Glutamatergic neuron (in vitro differentiated cells): ENCODE results near the gene GMNC. TPM values are rescaled to one million over a fixed set of nuclear protein-coding genes. Genes with fewer than 3 reads are reported as not detected.

ENCODE experiments used
- DNase-seq: peaks from one replicate; pipeline ENCODE4 v3.0.0; 2022
- H3K27ac Mint-ChIP-seq: one replicate; pipeline ENCODE4 v1.8.0; 2020; ENCODE audit warnings: mild to moderate bottlenecking, mixed read lengths, inconsistent platforms; ENCODE audit not compliant: unreplicated experiment
- H3K27me3 Mint-ChIP-seq: one replicate; pipeline ENCODE4 v1.8.0; 2020; ENCODE audit warnings: mild to moderate bottlenecking, moderate library complexity, mixed read lengths, inconsistent platforms; ENCODE audit not compliant: unreplicated experiment
- H3K36me3 Mint-ChIP-seq: one replicate; pipeline ENCODE4 v1.8.0; 2020; ENCODE audit warnings: mild to moderate bottlenecking, mixed read lengths, inconsistent platforms; ENCODE audit not compliant: unreplicated experiment
- H3K4me1 Mint-ChIP-seq: one replicate; pipeline ENCODE4 v1.8.0; 2020; ENCODE audit warnings: mild to moderate bottlenecking, low read depth, mixed read lengths, inconsistent platforms; ENCODE audit not compliant: unreplicated experiment
- H3K4me3 Mint-ChIP-seq: one replicate; pipeline ENCODE4 v1.8.0; 2020; ENCODE audit warnings: mild to moderate bottlenecking, mixed read lengths, inconsistent platforms; ENCODE audit not compliant: unreplicated experiment
- H3K9me3 Mint-ChIP-seq: one replicate; pipeline ENCODE4 v1.8.0; 2020; ENCODE audit warnings: mild to moderate bottlenecking, moderate library complexity, mixed read lengths, inconsistent platforms; ENCODE audit not compliant: unreplicated experiment
- CTCF ChIP-seq: fragments of 200-600 bp; sonication (generic); IDR thresholded peaks from one replicate; pipeline ENCODE4 v1.5.0; 2021; ENCODE audit not compliant: partially characterized antibody, unreplicated experiment
- total RNA-seq: library from RNA; stranded (reverse); fragmentation: NEBNext Ultra II Directional; extraction: Animal tissue kit (Norgen Biotek cat#: 25700); gene quantifications from one replicate; pipeline ENCODE4 v1.2.1, GENCODE V29; 2021; ENCODE audit not compliant: unreplicated experiment

GMNC gene
- total RNA-seq, 1 donor from 2014 or later, result 0.64 TPM

GRCh38 chr3:190811775-190812480 is 50.6 kb downstream of the GMNC start:
- Mint-ChIP-seq H3K4me3 (no peak overlapping the region), H3K4me1 (peaks cover 2% of the 10 kb centered on the region), H3K27me3 (no peaks in the 10 kb centered on the region), H3K9me3 (no peaks in the 10 kb centered on the region), H3K27ac (no peak overlapping the region), H3K36me3 (no peaks in the 10 kb centered on the region)
- peak; percentile 36 for DNase-seq
- TF ChIP-seq CTCF, result peak; percentile 83

GRCh38 chr3:190810957-190811356 is 51.5 kb downstream of the GMNC start:
- Mint-ChIP-seq H3K36me3 (no peaks in the 10 kb centered on the region), H3K27me3 (no peaks in the 10 kb centered on the region), H3K9me3 (no peaks in the 10 kb centered on the region), H3K4me3 (no peak overlapping the region), H3K27ac (no peak overlapping the region), H3K4me1 (peaks cover 2% of the 10 kb centered on the region)
- no peak for TF ChIP-seq CTCF
- no peak for DNase-seq

- TF ChIP-seq CTCF, result no peak
- Mint-ChIP-seq H3K27me3 (no peaks in the 10 kb centered on the region), H3K36me3 (no peaks in the 10 kb centered on the region), H3K9me3 (no peaks in the 10 kb centered on the region), H3K4me3 (no peak overlapping the region), H3K27ac (no peak overlapping the region), H3K4me1 (peaks cover 2% of the 10 kb centered on the region)
- DNase-seq, result no peak
Observed at GRCh38 chr3:190809351-190809750, 53.1 kb downstream of the GMNC start.

GRCh38 chr3:190807719-190808375 is 54.6 kb downstream of the GMNC start:
- peaks cover 2% of the 10 kb centered on the region for H3K4me1 Mint-ChIP-seq
- H3K36me3 Mint-ChIP-seq, result no peaks in the 10 kb centered on the region
- no peaks in the 10 kb centered on the region for H3K27me3 Mint-ChIP-seq
- no peak for TF ChIP-seq CTCF
- no peaks in the 10 kb centered on the region for H3K9me3 Mint-ChIP-seq
- no peak overlapping the region for H3K27ac Mint-ChIP-seq
- DNase-seq, result no peak
- no peak overlapping the region for H3K4me3 Mint-ChIP-seq
